Stimulated activated CD8-positive, alpha-beta memory T cell treated with anti-CD3 and anti-CD28 coated beads, Interleukin-12 subunit alpha, Interleukin-12 subunit beta, amount 100 ng/mL, for 24 hours (primary cell): ENCODE data around the gene CFAP100.

Experiments
- DNase-seq: peaks from one replicate; pipeline ENCODE4 v3.0.0-alpha.2; 2020; ENCODE audit errors: extremely low read depth

Gene CFAP100

DNA sequence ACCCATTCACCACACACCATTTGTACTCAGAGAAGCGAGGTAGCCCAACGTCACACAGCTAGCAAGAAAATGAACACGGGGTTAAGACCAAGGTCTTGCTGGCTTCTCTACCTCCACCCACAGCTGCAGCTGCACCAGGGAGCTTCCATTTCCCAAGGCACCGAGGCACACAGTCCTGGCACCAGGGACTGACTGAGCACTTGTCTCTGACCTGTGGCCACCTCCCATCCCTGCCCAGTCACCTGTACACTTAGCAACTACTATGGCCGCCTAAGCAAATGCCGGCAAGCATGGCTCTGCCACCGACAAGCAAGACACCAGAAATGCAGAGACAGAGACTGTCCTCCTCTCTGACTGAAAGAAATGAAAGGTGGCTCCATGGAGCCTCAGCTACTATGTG lies 65.7 kb downstream of the CFAP100 start:
- no peak for DNase-seq

DNA sequence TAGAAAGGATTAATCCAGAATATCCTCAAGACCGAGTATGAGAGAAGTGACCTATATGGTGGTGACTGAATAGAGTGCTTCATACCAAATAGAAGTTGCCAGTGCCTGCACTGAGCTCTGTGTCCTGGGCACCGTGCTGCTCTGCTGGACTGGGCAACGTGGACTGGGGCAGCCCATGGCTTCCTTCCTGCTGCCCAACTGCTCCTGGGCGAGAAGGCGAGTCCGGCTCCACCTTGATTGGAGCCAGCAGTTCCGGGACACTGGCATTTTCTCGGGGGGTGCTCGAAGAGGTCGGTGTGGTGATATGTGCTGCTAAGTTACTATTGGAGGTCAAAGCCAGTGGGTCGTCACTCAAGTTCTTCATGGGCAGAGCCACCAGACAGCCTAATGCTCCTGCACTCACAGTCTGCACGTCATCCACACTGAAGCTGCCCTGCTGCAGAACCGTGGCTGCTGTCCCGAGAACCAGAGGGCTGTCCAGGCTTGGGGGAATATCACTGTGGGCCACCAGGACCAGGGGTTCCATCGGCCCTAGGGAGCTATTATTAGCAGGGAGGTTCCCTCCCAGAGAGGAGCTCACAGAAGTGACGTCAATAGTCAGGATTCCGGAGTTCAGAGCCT lies 66.9 kb downstream of the CFAP100 start:
- DNase-seq: no peak

DNA sequence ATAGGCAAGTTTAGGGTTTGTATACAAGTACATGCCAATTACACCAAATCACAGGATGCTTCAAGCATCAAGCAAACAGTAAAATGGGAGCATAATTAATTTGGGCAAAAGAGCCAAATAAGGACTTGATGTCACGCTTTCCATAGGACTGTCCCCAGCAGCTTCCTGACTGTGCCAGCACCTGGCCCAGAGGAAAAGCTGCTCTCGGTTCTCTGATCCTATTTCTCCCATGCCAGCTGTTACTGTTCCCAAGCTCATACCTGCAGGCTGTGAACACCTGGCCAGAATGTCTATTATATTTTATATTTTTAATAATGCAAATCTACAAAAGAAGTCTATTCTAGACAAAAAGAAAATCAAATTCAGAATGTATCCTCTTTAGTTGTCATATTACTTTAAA lies 68.8 kb downstream of the CFAP100 start:
- DNase-seq: no peak

DNA sequence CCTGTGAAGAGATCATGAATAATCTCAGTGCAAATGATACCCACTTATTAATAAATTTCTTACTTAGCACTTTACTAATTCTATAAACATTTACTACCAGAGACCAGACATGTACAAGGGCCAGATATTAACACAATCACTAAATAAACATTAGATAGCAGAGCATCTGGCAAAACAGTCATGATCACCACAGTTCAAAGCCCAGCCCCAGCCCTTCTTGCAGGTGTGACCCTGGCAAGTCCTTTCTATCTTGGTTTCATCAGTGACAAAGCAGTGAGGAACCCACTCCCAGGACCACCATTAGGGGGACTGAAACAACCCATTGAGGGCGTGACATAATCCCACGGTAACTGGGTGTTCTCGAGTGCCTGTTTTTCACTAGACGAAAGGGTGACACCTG lies 69.4 kb downstream of the CFAP100 start:
- no peak for DNase-seq

DNA sequence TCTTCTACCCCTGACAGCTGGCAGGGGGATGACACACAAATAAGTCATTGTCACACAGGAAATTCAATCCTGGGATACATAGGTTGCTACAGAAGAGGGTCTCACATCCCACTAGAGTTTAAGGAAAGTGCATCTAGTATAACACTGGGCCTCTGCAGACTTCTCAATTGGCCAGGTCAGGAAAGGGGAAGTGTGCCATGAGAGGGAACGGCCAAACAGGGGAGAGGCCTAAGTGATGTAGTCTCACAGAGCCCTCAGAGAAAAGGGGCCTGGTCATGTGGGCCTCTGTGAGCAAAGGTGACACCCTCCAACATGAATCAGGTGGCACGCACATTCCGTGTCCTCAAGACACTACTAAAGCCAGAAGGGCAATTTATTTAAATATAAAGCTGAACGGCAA lies 69.8 kb downstream of the CFAP100 start:
- no peak for DNase-seq

DNA sequence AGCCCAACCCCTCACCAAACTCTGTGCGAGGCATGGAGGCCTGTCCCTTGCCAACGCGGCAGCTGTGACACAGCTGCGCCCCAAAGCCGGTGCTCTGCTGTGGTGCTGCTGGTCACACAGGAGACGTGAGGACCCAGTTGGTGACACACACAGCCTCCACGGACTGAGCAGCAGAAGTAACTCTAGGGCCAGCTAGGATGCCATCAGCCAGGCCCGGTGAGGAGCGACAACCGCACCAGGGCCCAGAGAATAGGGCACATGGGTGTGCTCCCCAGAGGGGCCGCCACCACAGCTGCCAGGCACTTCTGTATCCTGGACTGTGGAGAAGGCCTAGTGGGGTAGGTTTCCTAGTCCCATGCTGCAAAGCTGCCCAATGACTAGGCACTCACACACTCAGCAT lies 70.3 kb downstream of the CFAP100 start:
- no peak for DNase-seq

DNA sequence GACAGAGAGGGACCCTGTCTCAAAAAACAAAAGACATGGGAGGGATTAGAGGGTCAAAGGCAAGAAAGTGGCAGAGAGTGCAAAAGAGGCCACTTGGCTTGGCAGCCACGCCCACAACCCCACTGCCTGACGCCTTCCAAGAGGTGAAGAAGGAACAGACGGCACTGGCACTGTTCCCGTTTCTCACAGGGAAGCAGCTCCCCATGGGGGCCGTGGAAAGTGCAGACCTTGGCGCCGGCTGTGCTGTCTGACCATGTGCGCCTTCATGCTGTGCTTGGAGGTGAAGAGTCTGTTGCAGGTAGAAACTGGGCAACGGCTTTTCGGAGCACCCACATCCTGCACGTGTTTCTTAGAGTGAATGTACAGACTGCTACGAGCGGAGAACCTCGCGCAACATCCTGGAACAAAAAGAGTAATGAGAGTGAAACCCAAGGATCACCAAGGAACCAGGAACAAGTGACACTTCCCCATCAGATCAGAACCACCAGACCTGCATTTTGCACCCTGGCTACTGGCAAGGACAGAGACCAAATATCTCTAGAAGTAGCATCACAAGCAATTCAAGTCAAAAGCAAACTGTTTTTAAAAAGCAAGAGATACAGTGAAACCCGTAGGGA lies 71.3 kb downstream of the CFAP100 start:
- no peak for DNase-seq

DNA sequence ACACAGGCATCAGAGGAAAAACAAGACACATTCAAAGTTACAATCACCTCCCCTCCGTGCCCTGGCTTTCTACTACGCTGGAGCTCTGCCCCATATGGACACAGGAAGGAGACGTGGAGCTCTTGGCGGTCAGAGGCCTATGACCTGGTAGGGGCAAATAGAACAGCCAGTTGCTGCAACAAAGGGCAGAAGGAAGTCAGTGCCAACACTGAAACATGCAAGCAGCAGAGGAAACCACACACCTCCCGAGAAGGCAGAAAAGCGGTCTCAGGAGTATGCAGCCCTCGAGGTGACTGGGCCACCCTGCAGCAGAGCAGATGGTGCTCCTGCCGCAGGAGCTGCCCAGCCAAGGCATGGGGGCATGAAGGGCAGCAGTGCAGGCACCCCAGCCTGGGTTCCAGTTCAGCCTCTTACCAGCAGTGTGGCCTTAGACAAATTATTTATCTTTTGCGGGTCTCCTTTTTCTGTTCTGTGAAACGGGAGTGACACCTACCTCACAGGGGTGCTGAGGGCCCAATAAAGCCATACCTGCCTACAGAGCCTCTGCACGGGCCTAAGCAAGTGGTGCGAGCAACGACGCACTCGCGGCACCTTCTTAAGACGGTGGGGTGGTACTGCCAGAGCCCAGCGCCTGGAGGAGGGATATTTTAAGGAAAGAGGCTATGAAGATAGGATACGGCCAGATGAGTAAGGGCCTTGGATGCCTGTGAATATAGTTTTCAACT lies 72.3 kb downstream of the CFAP100 start:
- no peak for DNase-seq

DNA sequence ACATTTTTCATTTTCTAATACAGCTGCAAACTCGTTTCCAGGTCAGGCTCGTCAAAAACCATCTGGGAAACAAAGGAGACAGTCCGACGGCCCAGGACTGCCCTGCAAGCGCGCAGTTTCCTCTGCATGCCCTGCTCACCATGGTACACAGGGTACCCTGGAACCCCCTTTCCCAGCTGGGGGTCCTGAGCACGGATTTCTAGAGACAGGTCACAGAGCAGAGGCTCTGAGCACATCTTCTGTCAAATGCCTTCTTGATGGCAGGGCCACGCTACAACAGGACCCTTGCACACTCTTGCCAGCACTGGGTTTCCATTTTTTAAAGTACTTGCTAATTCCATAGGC lies 72.9 kb downstream of the CFAP100 start:
- no peak for DNase-seq

DNA sequence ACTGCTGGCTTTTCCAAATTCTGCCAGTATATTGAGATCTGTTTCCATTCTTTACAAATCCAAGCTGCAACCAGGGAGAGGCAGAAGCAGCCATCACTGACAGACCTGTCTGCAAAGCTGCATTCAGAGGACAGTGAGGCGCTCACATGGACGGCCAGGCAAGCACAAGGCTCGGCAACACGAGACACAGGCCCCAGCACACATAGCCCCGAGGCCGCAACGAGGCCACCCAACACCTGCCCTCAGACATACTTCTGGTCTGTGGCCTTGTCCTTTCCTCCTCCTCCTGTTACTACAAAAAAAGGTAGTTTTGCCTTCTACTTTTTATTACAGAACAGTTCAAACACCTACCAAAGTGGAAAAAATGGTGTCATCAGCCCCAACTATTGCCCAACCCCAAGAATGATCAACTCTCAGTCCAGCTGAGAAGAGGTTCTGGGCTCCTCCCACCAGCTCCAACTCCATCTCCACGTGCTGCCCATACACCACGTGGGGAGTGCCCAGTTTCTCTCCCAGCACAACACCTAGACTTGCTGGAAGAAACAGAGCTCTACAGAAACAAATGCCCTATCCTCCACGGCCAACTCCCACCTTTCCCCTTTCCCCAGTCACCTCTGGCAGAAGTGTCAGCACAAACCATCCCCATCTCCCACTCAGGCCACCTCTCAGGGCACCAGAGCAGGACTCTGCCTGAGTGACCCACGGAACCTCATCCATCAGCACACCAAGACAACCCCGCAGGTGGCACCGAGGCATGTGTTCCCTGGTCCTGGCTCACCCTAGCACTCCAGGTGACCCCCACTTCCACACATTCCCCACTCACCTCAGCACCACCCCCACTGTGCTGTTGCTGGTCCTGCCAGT lies 73.6 kb downstream of the CFAP100 start:
- DNase-seq: no peak

DNA sequence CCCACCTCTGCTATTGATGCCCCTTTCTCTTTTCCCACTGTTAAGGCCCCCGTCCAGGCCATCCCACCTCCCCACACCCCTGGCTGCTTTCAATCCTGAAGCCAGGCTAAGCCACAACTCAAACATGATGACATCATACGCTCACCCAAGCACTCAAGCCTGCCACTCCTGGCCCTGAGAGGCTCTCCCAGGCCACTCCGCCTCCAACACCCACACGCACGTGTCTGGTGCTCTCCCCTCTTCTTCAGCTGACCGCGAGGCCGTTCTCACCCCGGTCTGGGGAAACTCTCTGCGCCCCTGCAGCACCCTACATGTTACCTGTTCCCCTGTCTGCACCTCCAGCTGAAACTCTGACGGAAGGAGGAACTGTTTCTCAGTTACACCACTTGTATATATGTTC lies 74.8 kb downstream of the CFAP100 start:
- DNase-seq: no peak

DNA sequence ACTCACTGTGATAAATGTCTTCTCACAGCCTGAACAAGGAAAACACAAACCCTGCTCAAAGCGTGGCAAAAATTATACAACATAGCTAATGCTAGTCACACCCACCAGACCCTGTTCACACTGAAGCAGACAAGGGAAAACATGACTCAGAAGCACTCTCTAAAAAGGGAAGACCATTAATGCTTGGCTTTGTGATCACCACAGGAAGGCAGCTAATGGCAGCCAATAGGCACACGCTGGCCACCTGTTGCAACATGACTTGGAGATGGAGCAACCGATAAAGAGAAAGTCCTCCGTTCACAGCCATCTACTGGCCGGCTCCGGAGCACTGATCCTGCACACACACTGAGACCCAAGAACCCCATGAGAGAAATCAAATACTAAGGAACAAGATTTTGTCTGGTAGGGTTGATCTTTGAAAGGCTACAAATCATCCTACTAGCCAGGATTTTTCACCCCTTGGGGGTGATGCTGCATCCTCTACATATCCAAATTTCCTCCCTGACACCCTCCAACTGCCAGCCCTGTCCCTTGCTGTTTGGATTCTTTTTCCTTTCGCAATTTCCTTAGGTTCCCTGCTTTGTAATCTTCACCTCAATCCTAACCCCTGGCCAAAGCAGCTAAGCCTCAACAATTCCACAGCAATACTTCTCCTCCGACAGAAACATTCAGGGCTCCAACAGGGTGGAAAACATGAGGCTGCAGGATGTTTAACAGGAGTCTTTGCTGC lies 77.7 kb downstream of the CFAP100 start:
- DNase-seq: no peak

DNA sequence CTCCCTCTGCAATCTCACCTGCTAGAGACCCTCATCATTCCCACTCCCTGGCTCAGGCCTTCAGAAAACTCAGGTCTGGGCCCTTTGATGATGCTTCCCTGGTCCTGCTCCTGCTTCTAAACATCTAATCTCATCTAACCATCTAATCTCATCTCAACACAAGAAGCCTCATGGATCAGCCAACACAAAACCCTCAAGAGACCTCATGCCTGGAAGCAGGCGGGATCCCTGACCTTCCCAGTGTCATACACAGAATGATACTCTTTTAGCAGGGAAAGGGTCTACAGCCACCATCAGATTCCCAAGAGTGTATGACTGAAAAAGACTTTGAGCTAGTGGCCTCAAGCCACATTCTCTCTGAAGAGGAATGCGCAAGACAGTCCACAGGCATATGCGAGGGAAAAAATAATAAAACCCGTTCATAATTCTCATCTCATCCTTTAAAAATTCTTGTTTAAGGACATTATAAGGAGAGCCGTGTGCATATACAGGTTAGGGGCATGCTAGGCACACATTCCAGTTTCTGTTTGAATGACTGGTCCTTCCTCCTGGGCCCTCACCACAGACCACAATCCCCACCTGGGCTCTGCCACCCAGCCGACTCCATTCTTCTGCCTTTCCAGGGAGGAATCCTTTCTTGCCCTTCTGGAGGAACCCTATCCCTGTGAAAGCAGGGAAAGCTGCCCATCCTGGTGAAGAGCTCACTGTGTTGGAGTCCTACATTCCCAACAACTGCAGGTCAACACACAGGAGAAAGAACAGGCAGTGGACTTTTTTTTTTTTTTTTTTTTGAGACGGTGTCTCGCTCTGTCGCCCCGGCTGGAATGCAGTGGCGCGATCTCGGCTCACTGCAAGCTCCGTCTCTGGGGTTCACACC lies 78.8 kb downstream of the CFAP100 start:
- DNase-seq: no peak

DNA sequence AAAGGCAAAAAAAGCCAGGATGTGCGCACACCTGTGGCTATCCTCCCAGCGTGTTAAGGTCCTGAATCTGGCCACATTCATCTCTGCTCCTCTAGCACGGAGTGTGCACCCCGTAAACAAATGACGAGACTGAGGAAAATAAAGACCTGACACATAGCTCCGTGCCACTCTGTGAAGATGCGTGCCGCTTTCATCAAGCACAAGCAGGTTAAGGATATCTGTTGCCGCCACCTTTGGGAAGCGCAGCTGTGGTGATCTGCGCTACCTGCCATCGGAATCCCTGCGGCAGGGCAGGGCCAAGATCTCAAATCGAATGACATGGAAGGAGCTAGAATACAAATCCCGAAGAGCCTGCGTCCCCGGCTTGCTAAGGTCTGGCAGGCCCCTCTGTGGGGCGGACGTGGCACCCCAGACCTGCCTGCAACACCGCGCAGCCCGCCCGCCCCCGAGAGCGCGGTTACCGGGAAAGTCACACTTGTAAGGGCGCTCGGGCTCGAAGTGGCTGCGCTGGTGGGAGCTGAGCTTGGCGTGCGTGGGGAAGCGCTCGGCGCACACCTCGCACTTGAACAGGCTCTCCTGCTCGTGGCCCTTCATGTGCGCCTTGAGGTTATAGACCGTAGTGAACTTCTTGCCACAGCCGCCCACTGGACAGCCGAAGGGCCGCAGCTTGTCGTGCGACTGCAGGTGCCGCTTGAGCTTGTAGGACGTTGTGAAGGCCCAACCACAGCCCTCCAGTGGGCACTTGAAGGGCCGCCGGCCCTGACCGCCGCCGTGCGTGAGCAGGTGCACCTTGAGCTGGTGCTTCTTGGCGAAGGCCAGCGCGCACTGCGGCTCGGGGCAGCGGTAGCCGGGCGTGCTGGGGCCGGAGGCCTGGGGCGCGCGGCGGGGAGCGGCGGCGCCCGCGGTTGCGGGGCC lies 80.0 kb downstream of the CFAP100 start:
- DNase-seq: no peak

DNA sequence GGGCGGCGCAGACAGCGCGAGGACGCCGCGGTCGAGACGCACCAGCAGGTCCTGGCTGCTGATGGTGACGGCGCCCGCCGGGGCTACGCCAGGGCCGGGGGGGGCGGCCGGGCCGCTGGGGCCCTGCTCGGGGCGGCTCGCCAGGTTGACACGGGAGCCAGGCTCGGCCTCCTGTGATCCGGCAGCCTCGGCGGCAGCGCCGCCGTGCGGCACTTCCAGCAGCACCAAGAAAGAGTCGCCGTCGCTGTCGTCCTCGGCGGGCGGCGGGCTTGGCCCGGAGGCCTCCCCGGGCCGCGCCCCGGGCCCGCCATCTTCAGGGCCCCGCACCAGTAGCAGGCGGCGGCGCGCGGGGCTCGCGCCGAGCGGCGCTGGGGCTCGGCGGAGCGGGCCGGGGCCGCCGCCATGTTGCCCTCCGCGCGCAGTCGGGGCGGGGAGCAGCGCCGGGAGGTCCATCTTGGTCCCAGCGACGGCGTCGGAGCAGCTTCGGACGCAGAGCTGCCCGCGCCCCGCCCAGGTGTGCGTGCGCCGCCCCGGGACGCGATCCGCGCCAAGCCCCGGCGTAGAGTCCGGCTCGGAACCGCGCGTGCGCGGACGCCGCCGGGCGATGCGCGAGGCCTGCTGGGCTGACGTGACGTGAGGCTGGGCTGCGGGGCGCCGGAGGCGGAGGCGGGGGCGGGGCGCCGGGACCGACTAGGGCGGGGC lies 80.9 kb downstream of the CFAP100 start, which contains the start of gene ZXDC:
Gene ZXDC (minus strand): TSS at position 479 of the 702 bp plus-strand sequence. CDS start 26 bp downstream, at position 453.
- DNase-seq: peak; percentile 84

DNA sequence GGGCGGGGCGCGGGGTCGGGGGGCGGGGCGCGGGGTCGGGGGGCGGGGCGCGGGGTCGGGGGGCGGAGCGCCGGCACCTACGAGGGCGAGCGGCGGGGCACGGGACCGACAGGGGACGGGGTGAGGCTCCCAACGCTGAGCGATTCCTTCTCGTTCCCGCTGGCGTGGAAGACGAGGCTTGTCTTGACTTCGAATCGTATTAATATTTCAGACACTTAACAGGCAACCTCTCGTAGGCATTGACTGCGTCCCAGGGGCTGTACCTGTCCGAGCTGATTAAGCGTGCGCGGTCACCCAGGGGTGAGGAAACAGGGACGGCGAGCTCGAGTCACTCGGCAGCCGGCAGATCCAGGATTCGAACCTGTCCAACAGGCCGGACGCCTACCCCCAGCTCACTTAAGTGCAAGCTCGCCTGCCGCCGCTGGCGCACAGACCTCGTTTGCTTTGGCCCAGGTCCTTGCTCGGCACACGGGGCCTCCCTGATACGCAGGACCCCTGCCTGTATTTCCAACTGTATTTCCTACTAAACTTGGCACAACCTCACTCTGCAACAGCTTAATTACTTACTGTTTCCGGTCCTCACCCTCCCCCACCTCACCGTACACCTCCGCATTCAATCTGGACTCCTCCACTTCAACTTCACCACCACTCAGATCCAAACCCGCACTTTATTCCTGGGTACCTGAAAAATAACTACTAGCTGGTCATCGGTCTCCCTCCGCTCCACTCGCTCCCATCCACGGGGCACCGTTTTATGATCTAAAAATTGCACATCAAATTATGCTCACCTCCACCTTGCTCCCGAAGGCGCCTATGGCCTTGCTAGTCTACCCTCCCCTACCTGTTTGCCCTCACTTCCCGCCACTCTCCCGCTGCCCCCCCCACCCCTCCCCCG lies 81.7 kb downstream of the CFAP100 start:
- no peak for DNase-seq

DNA sequence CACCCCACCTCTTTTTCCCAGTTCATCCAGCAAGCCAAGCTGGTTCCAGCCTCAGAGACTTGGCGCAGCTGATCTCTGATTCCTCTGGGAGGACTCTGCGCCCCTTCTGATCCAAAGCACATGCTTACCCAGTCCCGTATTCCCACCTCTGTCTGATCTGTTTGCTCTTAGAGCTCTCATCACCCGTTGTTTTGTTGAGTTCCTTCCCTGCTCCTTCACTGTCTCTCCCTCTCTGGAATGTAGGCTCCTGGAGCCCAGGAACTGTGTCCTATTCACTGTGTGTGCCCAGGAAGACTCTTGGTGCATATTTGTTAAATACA lies 82.3 kb downstream of the CFAP100 start:
- DNase-seq: no peak
